ENCODE results near the gene YOD1. TPM values are rescaled to one million over a fixed set of nuclear protein-coding genes. Genes with fewer than 3 reads are reported as not detected.

YOD1 gene
- total and polyA plus RNA-seq, 2 of the 4 experiments (the other 2 are of a cell fraction), result 1.8 to 5.4 TPM

- Histone ChIP-seq H2BK5ac (ENCODE audit: low read depth, low read length, poor library complexity, severe bottlenecking) (peak overlapping the region; percentile 25), H3K9ac (ENCODE audit: low read depth, low read length) (no peak overlapping the region), H4K91ac (ENCODE audit: insufficient read depth, low read depth, low read length) (no peak overlapping the region), H3K56ac (ENCODE audit: extremely low read depth, insufficient read depth, low read length) (no peak overlapping the region), H3K9me3 (ENCODE audit: control insufficient read depth, insufficient read depth, low read length) (no peaks in the 10 kb centered on the region), H2BK120ac (ENCODE audit: low read depth, low read length) (no peak overlapping the region), H3K14ac (replicated peaks; ENCODE audit: low read depth, low read length) (no peak overlapping the region), H3K4me3 (ENCODE audit: insufficient read depth, low read depth, low read length) (no peak overlapping the region), H3K4ac (ENCODE audit: low read depth, low read length) (no peak overlapping the region), H3K9me1 (ENCODE audit: insufficient read depth, low read length) (peaks cover 9% of the 10 kb centered on the region), H3K79me1 (ENCODE audit: low read depth in 1 of 2, low read length in 2 of 2) (no peaks in the 10 kb centered on the region), H3K4me2 (ENCODE audit: low read depth, low read length) (no peak overlapping the region), H4K20me1 (ENCODE audit: insufficient read depth, low read length) (no peaks in the 10 kb centered on the region), H2AFZ (replicated peaks; ENCODE audit: low read length, poor library complexity) (no peak overlapping the region), H2BK20ac (ENCODE audit: low read depth, low read length) (no peak overlapping the region), H2AK5ac (ENCODE audit: low read depth, low read length) (no peak overlapping the region), H4K5ac (ENCODE audit: low read depth, low read length) (no peak overlapping the region), H3K36me3 (ENCODE audit: control insufficient read depth, insufficient read depth, low read length) (no peaks in the 10 kb centered on the region), H2BK15ac (ENCODE audit: low read depth, low read length) (no peak overlapping the region), H3K18ac (ENCODE audit: low read depth, low read length) (no peak overlapping the region), H4K8ac (ENCODE audit: low read depth in 2 of 2, low read length in 2 of 2) (0 out of 4 replicates have a peak overlapping the region, but pooled peaks of 1 of the 2 experiments have one; percentile 30), H3K23ac (ENCODE audit: low read depth, low read length) (no peak overlapping the region), H2AK9ac (replicated peaks; ENCODE audit: low read depth, low read length, poor library complexity) (no peak overlapping the region), H3K4me1 (ENCODE audit: control insufficient read depth, insufficient read depth, low read length) (peaks cover 6% of the 10 kb centered on the region), H3K27ac (ENCODE audit: insufficient read depth, low read length) (no peak overlapping the region), H3K27me3 (ENCODE audit: control insufficient read depth, insufficient read depth, low read length) (peaks cover 6% of the 10 kb centered on the region)
- 43% methylated on average over 1 of the region's 4 CpGs; no CpG with 5 or more reads in 1 of the 2 experiments for WGBS, 2 experiments (ENCODE audit: extremely low coverage in 2 of 2, insufficient read length in 1 of 2)
- in situ Hi-C loops (cut with MboI; ENCODE audit: low sequenced_read_pairs), result no loop called here
- POLR2A ChIA-PET (ENCODE audit: unreplicated experiment), result no interaction called here
- no peak for DNase-seq
- CTCF ChIA-PET, result interaction anchor here (1.5 kb wide), 1 partner anchor 21 kb away, joined by 6 read pairs; no protein-coding TSS in a partner anchor
- dilution Hi-C loops (cut with HindIII; ENCODE audit: low sequenced_read_pairs, unreplicated experiment), result no loop called here
- ATAC-seq (ENCODE audit: low read depth), result no peak
- BruUV-seq (replicated peaks), result no TSS peak
- TF ChIP-seq RCOR1 (IDR thresholded peaks at IDR 0.05; ENCODE audit: insufficient replicate concordance, low read length), result no peak
- TF ChIP-seq CEBPB (IDR thresholded peaks at IDR 0.05; ENCODE audit: low read depth, low read length), result no peak
- no peak for TF ChIP-seq MAFK (IDR thresholded peaks at IDR 0.05; ENCODE audit: low read depth, low read length)
- no peak for TF ChIP-seq RAD21 (IDR thresholded peaks at IDR 0.05; ENCODE audit: low read length)
- TF ChIP-seq, protein P1, sequence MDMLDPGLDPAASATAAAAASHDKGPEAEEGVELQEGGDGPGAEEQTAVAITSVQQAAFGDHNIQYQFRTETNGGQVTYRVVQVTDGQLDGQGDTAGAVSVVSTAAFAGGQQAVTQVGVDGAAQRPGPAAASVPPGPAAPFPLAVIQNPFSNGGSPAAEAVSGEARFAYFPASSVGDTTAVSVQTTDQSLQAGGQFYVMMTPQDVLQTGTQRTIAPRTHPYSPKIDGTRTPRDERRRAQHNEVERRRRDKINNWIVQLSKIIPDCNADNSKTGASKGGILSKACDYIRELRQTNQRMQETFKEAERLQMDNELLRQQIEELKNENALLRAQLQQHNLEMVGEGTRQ (IDR thresholded peaks at IDR 0.05; ENCODE audit: low read depth, low read length), result no peak
- no peak for TF ChIP-seq MAZ (IDR thresholded peaks at IDR 0.05; ENCODE audit: borderline replicate concordance, low read depth, low read length)
- no peak for TF ChIP-seq FOS (IDR thresholded peaks at IDR 0.05; ENCODE audit: low read depth, low read length)
- no peak for TF ChIP-seq CHD1 (IDR thresholded peaks at IDR 0.05; ENCODE audit: low read depth, low read length)
- intact Hi-C loops (cut with micrococcal nuclease), result no loop called here
These were observed 24.9 kb downstream of the YOD1 start for GRCh38 chr1:207026104-207026534.

Data from IMR-90 (cell line).